OCI-LY7 (cell line): ENCODE results near the gene DGKQ. TPM values are rescaled to one million over a fixed set of nuclear protein-coding genes. Genes with fewer than 3 reads are reported as not detected.

Experiments
- BruUV-seq: library from RNA; stranded (reverse); fragments of 400-500 nt; replicated peaks from 2 replicates; lab custom pipeline; 2021; lab: Mats Ljungman, UMichigan
- CTCF ChIA-PET: fragments of 300-600 bp; sonication (Branson Sonifier 250); formaldehyde crosslinking; loops from one replicate; lab custom pipeline; 2022; ENCODE audit warnings: antibody characterized with exemption; ENCODE audit not compliant: unreplicated experiment; lab: Charles Lee
- POLR2A ChIA-PET: fragments of 300-600 bp; sonication (Branson Sonifier 250); formaldehyde crosslinking; loops from one replicate; lab custom pipeline; 2022; ENCODE audit warnings: antibody characterized with exemption; lab: Charles Lee
- DNase-seq: peaks from one replicate; pipeline ENCODE4 v3.0.0-alpha.2; 2015; ENCODE audit warnings: low spot score
- H2AFZ ChIP-seq: fragments of 200-600 bp; sonication (generic), shearing (Covaris generic); 2 replicates; pipeline ENCODE4 v1.6.1; 2014; ENCODE audit warnings: mild to moderate bottlenecking, antibody characterized with exemption, low read length, moderate library complexity
- H3K27ac ChIP-seq: fragments of 200-600 bp; sonication (generic); 2 replicates; pipeline ENCODE4 v1.5.1; 2014; ENCODE audit warnings: mixed run types, low read depth, mild to moderate bottlenecking, moderate library complexity, low read length, inconsistent platforms; ENCODE audit not compliant: poor library complexity, severe bottlenecking
- H3K36me3 ChIP-seq: fragments of 200-600 bp; sonication (generic); 2 replicates; pipeline ENCODE4 v1.6.1; 2014; ENCODE audit warnings: mild to moderate bottlenecking, antibody characterized with exemption, low read length, moderate library complexity, mixed read lengths; ENCODE audit not compliant: insufficient read depth
- H3K4me1 ChIP-seq: fragments of 200-600 bp; sonication (generic); 2 replicates; pipeline ENCODE4 v1.5.1; 2014; ENCODE audit warnings: mild to moderate bottlenecking, low read length; ENCODE audit not compliant: insufficient read depth, poor library complexity, severe bottlenecking
- H3K4me2 ChIP-seq: fragments of 200-600 bp; sonication (generic); 2 replicates; pipeline ENCODE4 v1.6.1; 2014; ENCODE audit warnings: mild to moderate bottlenecking, low read length
- H3K4me3 ChIP-seq: fragments of 200-600 bp; sonication (generic); 2 replicates; pipeline ENCODE4 v1.5.1; 2014; ENCODE audit warnings: mild to moderate bottlenecking, low read depth, low read length; ENCODE audit not compliant: poor library complexity, severe bottlenecking
- H3K79me2 ChIP-seq: fragments of 200-600 bp; sonication (generic); 2 replicates; pipeline ENCODE4 v1.6.1; 2016; ENCODE audit warnings: low read depth, mild to moderate bottlenecking, low read length, moderate library complexity, mixed read lengths; ENCODE audit not compliant: insufficient read depth
- H3K9me2 ChIP-seq: fragments of 200-600 bp; sonication (generic); 2 replicates; pipeline ENCODE4 v1.6.1; 2016; ENCODE audit warnings: mild to moderate bottlenecking, low read length, mixed read lengths; ENCODE audit not compliant: insufficient read depth
- H3K9me3 ChIP-seq: fragments of 200-600 bp; sonication (generic); 2 replicates; pipeline ENCODE4 v1.6.1; 2014; ENCODE audit warnings: mild to moderate bottlenecking, mixed run types, low read length, mixed read lengths
- H4K20me1 ChIP-seq: fragments of 200-600 bp; sonication (generic); 2 replicates; pipeline ENCODE4 v1.6.1; 2014; ENCODE audit warnings: mild to moderate bottlenecking, antibody characterized with exemption, low read length, moderate library complexity, mixed read lengths; ENCODE audit not compliant: insufficient read depth
- CTCF ChIP-seq: fragments of 200-600 bp; sonication (generic); conservative IDR thresholded peaks from 2 replicates; pipeline ENCODE4 v1.5.1; 2014; ENCODE audit warnings: mild to moderate bottlenecking, antibody characterized with exemption, low read length, moderate library complexity, mixed read lengths
- EZH2phosphoT487 ChIP-seq: fragments of 200-600 bp; sonication (generic); IDR thresholded peaks from 2 replicates; pipeline ENCODE4 v1.6.1; 2018; ENCODE audit warnings: low read depth, borderline replicate concordance, mild to moderate bottlenecking, mixed run types, antibody characterized with exemption, low read length, moderate library complexity, mixed read lengths
- intact Hi-C: fragments of 100-400 bp; cut with micrococcal nuclease; formaldehyde crosslinking; loops from one replicate; pipeline ENCODE4 v1.10.0; 2022; ENCODE audit not compliant: unreplicated experiment
- total RNA-seq, 2 experiments: library from RNA; depleted of rRNA in 1 of 2; stranded (reverse); fragments of >200 nt in 1 of 2; shearing (Covaris generic) in 1 of 2; gene quantifications; 2 replicates each; pipeline ENCODE4 v1.2.3, GENCODE V29; 2014 to 2022

Gene DGKQ
- total RNA-seq, 2 experiments from 2014 or later, result 11.3 to 15.2 TPM

GRCh38 chr4:996030-996996 is 22.9 kb upstream of the DGKQ start:
- Histone ChIP-seq H3K9me2 (no peaks in the 10 kb centered on the region), H4K20me1 (no peaks in the 10 kb centered on the region), H3K4me1 (no peaks in the 10 kb centered on the region), H3K79me2 (no peaks in the 10 kb centered on the region), H3K27ac (no peak overlapping the region), H2AFZ (no peak overlapping the region), H3K36me3 (no peaks in the 10 kb centered on the region), H3K4me2 (no peak overlapping the region), H3K4me3 (no peak overlapping the region), H3K9me3 (no peaks in the 10 kb centered on the region)
- TF ChIP-seq EZH2phosphoT487 (no peak), CTCF (no peak)
- no TSS peak for BruUV-seq
- intact Hi-C loops, result no loop called here
- no peak for DNase-seq
- POLR2A ChIA-PET, result interaction anchor here (0.5 kb wide), 1 partner anchor 181 kb away, joined by 4 read pairs; no protein-coding TSS in a partner anchor
- CTCF ChIA-PET, result no interaction called here

GRCh38 chr4:995311-996026 is 22.1 kb upstream of the DGKQ start:
- Histone ChIP-seq H3K9me3 (no peaks in the 10 kb centered on the region), H3K36me3 (no peaks in the 10 kb centered on the region), H3K4me2 (no peak overlapping the region), H3K4me3 (no peak overlapping the region), H3K9me2 (no peaks in the 10 kb centered on the region), H2AFZ (no peak overlapping the region), H3K27ac (no peak overlapping the region), H3K4me1 (no peaks in the 10 kb centered on the region), H3K79me2 (no peaks in the 10 kb centered on the region), H4K20me1 (no peaks in the 10 kb centered on the region)
- POLR2A ChIA-PET, result interaction anchor here (0.5 kb wide), 1 partner anchor 180 kb away, joined by 4 read pairs; no protein-coding TSS in a partner anchor
- DNase-seq, result no peak
- BruUV-seq, result no TSS peak
- intact Hi-C loops, result no loop called here
- CTCF ChIA-PET, result no interaction called here
- no peak for TF ChIP-seq CTCF
- TF ChIP-seq EZH2phosphoT487, result no peak
